MG63 (cell line): Measurements from ENCODE around the gene LCP2. TPM values are rescaled to one million over a fixed set of nuclear protein-coding genes. Genes with fewer than 3 reads are reported as not detected.

Experiments used
- DNase-seq: peaks from one replicate; pipeline ENCODE4 v3.0.0-alpha.2; 2020
- H3K27me3 ChIP-seq: fragments of 250-450 bp; sonication (Bioruptor Pico); 2 replicates; pipeline ENCODE4 v1.5.1; 2020; ENCODE audit warnings: mild to moderate bottlenecking, moderate library complexity
- H3K36me3 ChIP-seq: fragments of 250-450 bp; sonication (Bioruptor Pico); 2 replicates; pipeline ENCODE4 v1.5.1; 2020; ENCODE audit warnings: mild to moderate bottlenecking, moderate library complexity
- H3K4me3 ChIP-seq: fragments of 250-450 bp; sonication (Bioruptor Pico); 2 replicates; pipeline ENCODE4 v1.5.1; 2020; ENCODE audit warnings: mild to moderate bottlenecking, moderate library complexity
- H3K9me3 ChIP-seq: fragments of 250-450 bp; sonication (Bioruptor Pico); 2 replicates; pipeline ENCODE4 v1.5.1; 2020; ENCODE audit warnings: mild to moderate bottlenecking, moderate library complexity
- total RNA-seq: library from RNA; depleted of rRNA; stranded (reverse); fragments of >200 nt; shearing (Covaris generic); gene quantifications from 2 replicates; pipeline ENCODE4 v1.2.3, GENCODE V29; 2014; ENCODE audit warnings: low replicate concordance

LCP2 gene
- total RNA-seq, 1 experiment from 2014 or later, result not detected

DNA sequence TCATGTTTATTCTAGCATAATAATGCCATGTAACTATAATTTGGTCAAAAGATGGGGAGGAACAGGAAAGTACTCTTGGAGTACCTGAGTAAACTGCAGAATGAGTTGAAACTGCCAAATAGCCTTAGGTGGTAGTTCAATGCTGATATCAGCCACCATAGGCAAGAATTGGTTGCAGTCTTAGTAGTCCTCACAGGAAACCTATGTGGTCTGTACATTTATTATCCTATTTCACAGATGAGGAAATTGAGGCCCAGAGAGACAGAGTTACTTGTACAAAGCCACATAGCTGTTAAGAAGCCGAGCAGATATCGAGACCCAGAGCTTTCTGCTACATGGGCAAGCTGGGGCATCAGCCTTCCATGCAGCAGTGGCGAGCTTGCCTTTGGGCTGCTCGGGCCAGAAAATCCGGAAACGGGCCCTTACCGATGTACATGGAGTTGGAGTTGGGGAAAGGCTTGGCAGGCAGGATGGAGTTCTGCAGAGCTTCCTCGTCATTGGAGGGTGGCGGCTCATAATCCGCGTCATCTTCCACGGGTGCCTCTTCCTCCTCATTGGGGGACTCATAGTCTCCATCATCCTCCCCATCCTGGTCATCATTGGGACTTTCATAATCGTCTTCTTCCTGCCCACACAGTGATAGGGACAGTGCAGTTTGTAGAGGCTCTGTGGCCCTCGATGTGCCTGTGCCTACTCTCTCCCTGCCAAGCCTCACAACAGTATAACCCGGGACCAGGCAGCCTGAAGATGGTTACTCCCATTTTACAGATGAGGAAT is 27.1 kb downstream of the LCP2 start:
- Histone ChIP-seq H3K27me3 (peaks cover 23% of the 10 kb centered on the region), H3K9me3 (no peaks in the 10 kb centered on the region), H3K4me3 (no peak overlapping the region), H3K36me3 (no peaks in the 10 kb centered on the region)
- DNase-seq, result no peak

DNA sequence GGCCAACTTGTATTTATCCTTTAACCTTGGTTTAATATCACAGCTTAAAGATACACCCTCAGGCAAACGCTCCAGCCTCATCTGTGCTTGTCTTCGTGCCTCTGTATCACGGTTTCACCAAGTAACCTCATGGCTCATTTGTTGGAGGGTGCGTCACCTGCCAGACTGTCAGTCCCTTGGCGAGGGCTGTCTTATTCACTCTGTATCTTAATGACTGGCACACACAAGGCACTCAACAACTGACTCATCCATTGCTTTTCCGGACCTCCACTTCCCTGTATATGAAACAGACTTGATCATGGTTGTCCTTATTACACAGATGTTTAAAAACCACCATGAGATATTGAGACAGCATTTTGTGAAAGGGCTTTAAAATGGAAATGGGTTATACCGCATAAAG is 28.0 kb downstream of the LCP2 start:
- Histone ChIP-seq H3K36me3 (no peaks in the 10 kb centered on the region), H3K4me3 (no peak overlapping the region), H3K27me3 (peaks cover 27% of the 10 kb centered on the region), H3K9me3 (no peaks in the 10 kb centered on the region)
- DNase-seq, result no peak

DNA sequence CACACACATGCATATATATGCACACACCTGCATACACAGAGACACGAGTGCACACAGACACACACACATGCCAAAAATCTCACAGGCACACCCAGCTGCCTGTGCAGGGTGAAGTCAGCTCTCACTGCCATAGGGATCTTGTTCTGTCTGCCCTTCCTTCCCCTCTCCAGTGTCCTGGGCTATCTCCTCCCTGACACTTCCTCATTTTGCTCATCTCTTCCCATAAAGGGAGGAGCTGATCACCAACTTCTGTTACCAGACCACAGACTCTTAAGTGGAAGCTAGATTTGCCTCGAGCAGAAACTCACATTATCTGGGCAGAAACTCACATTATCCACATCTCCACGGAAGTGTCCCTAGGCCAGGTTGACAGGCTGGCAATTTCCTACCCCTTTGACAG is 28.7 kb downstream of the LCP2 start:
- Histone ChIP-seq H3K4me3 (no peak overlapping the region), H3K9me3 (no peaks in the 10 kb centered on the region), H3K27me3 (peaks cover 33% of the 10 kb centered on the region), H3K36me3 (no peaks in the 10 kb centered on the region)
- DNase-seq, result no peak

DNA sequence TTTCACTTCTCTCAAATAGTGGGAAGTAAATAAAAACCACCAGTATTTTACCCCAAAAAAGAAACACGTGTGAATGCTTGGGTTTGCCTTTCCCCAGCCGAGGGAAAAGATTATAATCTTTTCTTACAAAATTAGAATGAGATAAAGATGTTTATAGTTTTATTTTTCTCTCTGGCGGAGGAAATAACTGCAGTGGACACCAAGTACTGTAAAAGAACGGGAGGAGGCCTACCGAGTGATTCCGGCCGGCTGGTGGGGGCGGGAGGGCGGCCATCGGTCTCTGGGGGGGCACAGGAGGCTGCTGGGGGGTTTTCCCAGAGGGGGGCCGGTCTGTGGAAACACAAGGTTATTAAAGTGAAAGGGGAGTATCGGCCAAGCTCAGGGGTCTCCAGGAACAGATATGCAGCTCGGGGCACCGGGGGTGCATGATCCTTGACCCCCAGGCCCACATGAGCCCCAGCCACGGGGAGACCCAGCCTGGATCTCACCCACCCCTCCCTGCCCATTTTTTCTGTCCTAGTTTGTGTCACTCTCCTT is 29.4 kb downstream of the LCP2 start:
- H3K36me3 ChIP-seq, result no peaks in the 10 kb centered on the region
- H3K9me3 ChIP-seq, result no peaks in the 10 kb centered on the region
- no peak overlapping the region for H3K4me3 ChIP-seq
- H3K27me3 ChIP-seq, result peaks cover 39% of the 10 kb centered on the region
- DNase-seq, result no peak

DNA sequence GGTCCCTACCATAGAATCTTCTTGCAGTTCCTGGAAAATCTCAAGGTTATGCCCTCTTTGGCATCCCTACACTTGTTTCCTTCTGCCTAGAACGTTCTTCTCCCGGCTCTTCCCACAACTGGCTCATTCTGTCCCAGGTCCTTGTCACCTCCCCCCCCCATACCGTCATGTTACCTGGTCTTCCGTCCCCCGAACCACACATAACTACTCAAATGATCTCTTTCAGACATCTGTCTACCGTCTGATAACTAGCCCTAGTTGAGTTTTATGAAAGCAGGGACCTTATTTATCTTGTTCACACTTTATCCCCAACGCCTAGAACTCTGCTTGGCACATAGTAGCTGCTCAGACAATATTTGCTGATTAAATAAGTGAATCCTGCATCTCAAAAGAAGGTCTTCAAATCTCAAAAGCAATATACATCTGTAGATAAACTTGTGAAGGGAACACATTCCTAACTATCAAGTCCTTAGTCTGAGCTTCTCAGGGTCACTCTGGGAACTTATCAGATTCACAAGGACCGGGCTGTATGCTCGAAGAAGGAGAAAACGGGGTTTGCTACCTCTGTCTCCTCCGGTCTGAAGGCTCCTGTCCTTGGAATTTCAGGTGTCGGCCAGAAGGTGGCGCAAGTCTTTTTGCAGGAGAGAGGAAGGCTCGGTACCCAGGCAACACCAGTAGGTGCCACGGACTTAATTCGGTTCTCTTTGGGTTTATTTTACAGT is 30.0 kb downstream of the LCP2 start:
- H3K36me3 ChIP-seq, result no peaks in the 10 kb centered on the region

DNA sequence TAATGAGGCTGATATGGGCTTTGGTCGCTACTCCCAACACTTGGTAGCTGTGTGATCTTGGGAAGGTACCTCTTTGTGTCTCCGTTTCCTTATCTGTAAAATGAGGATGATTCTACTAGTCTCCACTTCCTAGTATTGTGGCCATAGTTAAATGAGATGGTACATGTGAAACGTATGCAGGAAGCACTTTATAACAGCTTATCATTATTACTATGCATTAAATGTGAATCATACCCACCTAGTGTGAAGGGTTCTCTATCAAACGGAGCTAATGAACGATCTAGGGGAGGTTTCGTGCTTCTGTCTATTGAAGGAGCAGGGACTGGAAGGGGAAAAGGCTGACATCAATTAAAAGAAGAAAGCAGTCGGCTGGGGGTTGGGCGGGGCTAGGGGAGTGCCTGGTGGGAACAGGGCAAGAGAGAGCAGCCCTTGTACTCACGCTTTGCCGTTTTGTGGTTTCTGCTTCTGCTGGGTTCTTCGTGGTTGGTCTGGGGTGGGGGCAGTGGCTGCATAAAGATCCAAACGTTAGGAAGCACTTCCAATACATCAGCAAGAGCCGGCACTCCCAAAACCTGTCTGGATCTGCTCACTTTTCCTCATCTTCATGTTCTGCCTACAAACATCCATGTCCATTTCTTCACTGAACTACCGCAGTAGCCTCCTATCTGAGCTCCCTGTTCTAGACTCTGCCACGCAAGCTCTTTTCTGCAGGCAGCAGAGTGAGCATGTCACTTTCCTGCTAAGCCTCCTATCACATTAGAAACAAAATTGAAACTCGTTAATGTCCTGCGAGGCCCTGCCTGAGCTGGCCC is 30.8 kb downstream of the LCP2 start:
- Histone ChIP-seq H3K27me3 (peaks cover 48% of the 10 kb centered on the region), H3K36me3 (no peaks in the 10 kb centered on the region)
- no peak for DNase-seq

More for the DNA sequence above, 30.0 kb downstream of the LCP2 start:
- Histone ChIP-seq H3K27me3 (peaks cover 44% of the 10 kb centered on the region), H3K4me3 (no peak overlapping the region), H3K9me3 (no peaks in the 10 kb centered on the region)
- peak; percentile 70 for DNase-seq

DNA sequence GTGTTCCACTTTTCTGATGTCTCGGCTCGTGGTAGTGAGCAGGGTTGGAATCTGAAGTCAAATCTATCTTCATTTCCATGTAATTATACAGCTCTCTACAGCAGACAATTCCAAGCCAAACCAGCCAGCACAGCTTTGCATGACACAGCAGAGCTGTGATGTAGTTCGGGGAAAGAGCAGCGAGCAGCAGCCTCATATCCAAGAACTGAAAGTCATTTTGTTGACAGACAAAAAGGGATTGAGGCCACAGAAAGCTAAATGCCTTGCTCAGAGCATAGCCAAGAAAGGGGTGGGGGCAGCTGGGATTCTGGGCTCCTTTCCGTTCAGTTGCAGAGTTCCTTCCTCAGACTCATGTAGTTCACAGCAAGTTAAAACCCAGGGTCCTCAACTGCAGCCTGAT is 32.1 kb downstream of the LCP2 start:
- H3K36me3 ChIP-seq, result no peaks in the 10 kb centered on the region
- no peak for DNase-seq
- peaks cover 51% of the 10 kb centered on the region for H3K27me3 ChIP-seq
- H3K4me3 ChIP-seq, result no peak overlapping the region
- H3K9me3 ChIP-seq, result no peaks in the 10 kb centered on the region

More for the DNA sequence above, 30.8 kb downstream of the LCP2 start:
- Histone ChIP-seq H3K9me3 (no peaks in the 10 kb centered on the region), H3K4me3 (no peak overlapping the region)

DNA sequence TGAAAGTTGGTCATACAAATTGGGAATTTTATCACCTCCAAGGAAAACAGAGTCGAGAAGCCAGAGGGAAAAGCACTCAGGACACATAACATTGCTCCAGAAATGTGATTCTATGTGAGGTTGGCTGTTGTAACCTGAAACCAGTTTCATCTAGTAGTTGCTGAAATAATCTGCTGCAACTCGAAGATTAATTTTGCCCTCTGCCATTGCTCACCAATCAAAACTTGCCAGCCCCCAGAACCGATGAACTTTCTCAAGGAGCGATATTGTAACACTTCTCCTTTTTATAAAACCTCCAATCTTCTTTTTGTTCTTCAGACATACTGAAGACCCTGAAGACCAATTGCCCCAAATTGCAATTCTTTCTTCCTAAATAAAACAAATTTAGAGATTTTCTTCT is 33.7 kb downstream of the LCP2 start:
- peaks cover 51% of the 10 kb centered on the region for H3K27me3 ChIP-seq
- H3K4me3 ChIP-seq, result no peak overlapping the region
- no peak for DNase-seq
- H3K9me3 ChIP-seq, result no peaks in the 10 kb centered on the region
- no peaks in the 10 kb centered on the region for H3K36me3 ChIP-seq

DNA sequence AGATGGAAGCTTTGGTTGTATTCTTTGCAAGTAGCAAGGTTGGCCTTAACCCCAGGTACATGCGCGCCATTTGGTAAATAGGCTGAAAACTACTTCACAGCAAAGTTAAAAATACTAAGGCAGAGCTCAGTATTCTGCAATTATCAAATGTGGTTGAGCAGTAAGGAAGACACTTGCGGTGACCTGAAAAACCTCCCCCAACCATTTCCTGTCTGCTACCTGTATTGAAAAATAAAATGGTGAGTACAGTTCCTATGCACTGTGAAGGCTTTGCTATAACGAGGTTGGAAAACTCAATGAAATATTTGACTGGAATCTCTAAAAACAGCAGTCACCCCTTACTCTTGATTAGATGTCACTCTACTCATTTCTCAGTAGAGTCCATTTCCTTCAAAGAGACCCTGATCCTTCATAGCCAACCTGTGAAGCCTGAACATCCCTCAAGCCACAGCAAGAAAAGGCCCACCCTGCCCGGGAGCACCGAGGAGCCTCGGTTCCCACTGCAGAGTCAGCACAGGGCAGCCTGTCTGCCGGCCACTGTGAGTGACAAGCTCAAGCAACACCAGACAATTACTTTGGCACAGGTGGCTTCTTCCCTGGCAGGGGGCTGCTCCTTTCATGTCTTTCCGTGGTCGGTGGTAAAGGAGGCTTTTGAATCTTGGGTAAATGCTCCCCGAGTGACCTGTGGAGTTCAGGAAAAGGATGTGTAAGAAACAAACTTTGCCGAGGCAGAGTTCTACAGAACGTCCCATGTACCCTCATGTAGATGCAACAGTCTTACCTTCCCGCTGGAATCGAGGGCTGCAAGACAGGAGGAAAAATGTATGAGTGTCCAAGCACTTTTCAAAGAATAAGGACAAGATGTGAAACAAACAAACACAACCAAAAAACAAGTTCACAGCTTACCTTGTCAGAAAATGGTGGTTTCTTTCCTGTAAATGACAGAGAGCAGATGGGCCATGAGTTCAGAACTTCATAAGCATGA is 35.2 kb downstream of the LCP2 start:
- Histone ChIP-seq H3K9me3 (no peaks in the 10 kb centered on the region), H3K36me3 (no peaks in the 10 kb centered on the region), H3K27me3 (peaks cover 47% of the 10 kb centered on the region), H3K4me3 (no peak overlapping the region)
- no peak for DNase-seq

DNA sequence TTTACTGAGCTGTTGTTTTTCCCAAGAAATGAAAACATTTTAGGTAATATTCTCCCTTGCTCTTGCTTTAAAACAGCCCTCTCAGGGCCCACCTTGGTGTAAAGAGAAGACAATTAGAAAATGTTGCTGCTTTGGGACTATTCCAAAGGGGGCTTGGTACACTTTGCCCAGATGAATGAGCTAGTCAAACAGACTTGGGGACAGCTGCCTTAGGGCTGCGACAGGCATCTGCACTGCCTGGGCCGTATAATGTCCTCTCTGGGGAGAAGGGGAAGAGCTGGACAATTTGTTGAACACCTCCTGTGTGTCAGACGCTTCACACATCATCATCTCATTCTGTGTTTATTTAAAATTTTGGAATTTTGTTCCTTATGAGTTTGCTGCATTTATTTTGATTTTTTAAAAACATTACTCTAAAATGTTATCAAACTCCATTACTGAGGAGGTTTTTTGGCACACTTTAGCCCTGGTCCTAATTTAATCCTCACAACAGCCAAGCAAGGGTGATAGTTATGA is 36.0 kb downstream of the LCP2 start:
- Histone ChIP-seq H3K4me3 (no peak overlapping the region), H3K27me3 (peaks cover 39% of the 10 kb centered on the region)
- no peak for DNase-seq

DNA sequence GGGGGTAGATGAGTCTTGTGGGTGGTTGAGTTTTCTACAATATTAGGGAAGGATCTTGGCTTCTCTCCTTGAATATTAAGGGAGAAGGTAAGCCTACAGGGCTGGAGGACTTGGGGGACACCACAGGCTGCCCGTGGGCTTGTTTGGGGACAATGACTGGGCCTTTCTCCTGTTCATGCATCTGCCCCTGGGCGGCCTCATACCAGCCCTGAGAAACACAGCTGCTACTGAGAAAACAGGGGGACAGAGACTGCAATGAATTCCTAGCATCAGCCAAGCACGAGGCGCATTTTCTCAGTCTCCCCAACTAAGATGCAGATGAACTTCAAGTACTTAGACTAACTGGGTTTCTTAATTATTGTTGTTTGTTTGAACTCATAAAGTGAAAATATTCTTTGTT is 40.2 kb downstream of the LCP2 start:
- Histone ChIP-seq H3K27me3 (peaks cover 31% of the 10 kb centered on the region), H3K9me3 (no peaks in the 10 kb centered on the region), H3K36me3 (no peaks in the 10 kb centered on the region), H3K4me3 (no peak overlapping the region)
- no peak for DNase-seq

More for the DNA sequence above, 36.0 kb downstream of the LCP2 start:
- H3K9me3 ChIP-seq, result no peaks in the 10 kb centered on the region
- H3K36me3 ChIP-seq, result no peaks in the 10 kb centered on the region

DNA sequence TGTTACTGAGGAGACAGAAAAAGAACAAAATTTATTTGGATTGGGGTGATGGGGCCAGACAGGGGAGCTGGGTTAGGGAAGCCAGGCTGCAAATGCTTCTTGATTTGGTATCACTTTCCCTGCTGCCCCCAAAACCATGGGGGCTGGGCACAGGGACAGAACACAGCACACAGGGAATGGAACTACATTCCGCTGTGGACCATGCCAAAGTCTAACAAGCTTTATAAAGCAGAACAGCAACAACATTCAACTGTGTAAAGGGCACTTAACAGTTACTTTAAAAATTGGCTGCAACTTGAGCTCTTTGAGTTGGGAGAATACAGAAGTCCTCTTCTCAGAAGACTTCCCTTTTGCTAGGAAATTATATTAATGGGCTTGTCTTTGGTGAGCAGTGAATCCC is 41.0 kb downstream of the LCP2 start:
- Histone ChIP-seq H3K9me3 (no peaks in the 10 kb centered on the region), H3K4me3 (no peak overlapping the region), H3K27me3 (peaks cover 35% of the 10 kb centered on the region), H3K36me3 (no peaks in the 10 kb centered on the region)
- no peak for DNase-seq

DNA sequence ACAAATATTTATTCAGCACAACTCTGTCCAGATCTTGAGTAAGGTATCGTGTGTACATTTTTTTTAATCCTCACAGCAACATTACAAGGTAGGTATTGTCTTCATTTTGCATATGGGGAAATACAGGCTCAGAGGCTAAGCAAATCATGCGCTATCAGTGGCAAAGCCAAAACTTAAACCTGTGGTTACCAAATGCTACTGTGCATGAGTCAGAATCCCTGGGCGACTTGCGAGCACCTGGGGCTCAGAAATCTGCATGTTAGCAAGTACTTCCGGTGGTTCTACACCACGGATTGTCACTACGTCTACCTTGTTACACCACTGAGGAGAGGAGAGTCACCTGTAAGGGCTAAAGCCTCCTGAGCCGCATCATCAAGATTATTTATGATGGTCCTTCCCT is 43.5 kb downstream of the LCP2 start:
- Histone ChIP-seq H3K4me3 (no peak overlapping the region), H3K9me3 (no peaks in the 10 kb centered on the region), H3K36me3 (no peaks in the 10 kb centered on the region), H3K27me3 (peaks cover 55% of the 10 kb centered on the region)
- no peak for DNase-seq

DNA sequence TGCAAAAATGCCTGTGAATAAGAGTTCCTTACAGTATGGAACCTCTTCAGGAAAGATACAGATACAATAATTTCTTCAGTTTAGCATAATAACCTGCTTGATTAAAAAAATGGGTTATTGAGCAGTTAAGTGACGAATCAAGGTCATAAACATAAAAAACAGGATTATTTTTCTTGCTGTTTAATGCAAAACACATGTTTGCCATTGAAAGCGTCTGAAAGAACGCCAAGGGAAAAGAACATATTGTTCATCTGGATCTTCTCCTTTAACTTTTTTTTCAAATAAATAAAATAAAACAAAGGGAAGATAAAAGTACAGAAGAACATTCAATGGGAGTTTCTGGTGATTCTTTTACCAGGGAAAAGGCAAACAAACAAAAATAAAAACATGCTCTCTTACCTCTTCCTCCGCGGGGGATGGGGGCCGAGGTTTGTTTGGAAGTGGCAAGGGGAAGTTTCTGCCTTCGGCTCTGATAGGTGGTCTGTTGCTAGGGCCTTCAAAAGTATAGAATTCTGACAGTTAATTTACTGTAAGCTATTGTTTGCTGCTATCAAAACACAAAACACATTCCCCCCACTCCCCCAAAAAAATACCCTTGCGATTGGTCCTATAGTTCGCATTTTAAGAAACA is 44.7 kb downstream of the LCP2 start:
- Histone ChIP-seq H3K36me3 (no peaks in the 10 kb centered on the region), H3K9me3 (no peaks in the 10 kb centered on the region), H3K4me3 (no peak overlapping the region), H3K27me3 (peaks cover 63% of the 10 kb centered on the region)
- no peak for DNase-seq

DNA sequence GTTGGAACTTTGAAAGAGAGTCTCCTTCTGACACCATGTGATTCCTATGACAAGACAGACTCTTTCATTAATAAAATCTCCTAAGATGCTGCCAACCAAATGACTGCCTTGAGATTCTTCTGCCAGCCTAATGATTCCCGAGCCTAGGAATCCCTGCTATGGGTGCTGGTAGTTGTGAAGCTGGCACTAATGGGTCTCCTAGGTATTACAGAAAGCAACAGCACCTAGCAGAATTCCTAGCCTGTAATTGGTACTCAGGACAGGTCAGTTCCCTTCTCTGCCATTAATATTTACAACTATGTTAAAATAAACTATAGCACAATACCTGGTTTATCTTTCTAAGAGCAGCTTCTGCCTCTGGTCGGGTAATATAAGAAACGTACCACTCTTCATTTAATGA is 45.5 kb downstream of the LCP2 start:
- peaks cover 71% of the 10 kb centered on the region for H3K27me3 ChIP-seq

More for the DNA sequence above, 45.5 kb downstream of the LCP2 start:
- no peak for DNase-seq
- no peaks in the 10 kb centered on the region for H3K36me3 ChIP-seq
- H3K4me3 ChIP-seq, result no peak overlapping the region
- no peaks in the 10 kb centered on the region for H3K9me3 ChIP-seq
